OCI-LY7 (cell line): ENCODE data around the gene TAGLN3. TPM values are rescaled to one million over a fixed set of nuclear protein-coding genes. Genes with fewer than 3 reads are reported as not detected.

Experiments used
- BruUV-seq: library from RNA; stranded (reverse); fragments of 400-500 nt; replicated peaks from 2 replicates; lab custom pipeline; 2021; lab: Mats Ljungman, UMichigan
- CTCF ChIA-PET: fragments of 300-600 bp; sonication (Branson Sonifier 250); formaldehyde crosslinking; loops from one replicate; lab custom pipeline; 2022; ENCODE audit warnings: antibody characterized with exemption; ENCODE audit not compliant: unreplicated experiment; lab: Charles Lee
- POLR2A ChIA-PET: fragments of 300-600 bp; sonication (Branson Sonifier 250); formaldehyde crosslinking; loops from one replicate; lab custom pipeline; 2022; ENCODE audit warnings: antibody characterized with exemption; lab: Charles Lee
- DNase-seq: peaks from one replicate; pipeline ENCODE4 v3.0.0-alpha.2; 2015; ENCODE audit warnings: low spot score
- H2AFZ ChIP-seq: fragments of 200-600 bp; sonication (generic), shearing (Covaris generic); 2 replicates; pipeline ENCODE4 v1.6.1; 2014; ENCODE audit warnings: mild to moderate bottlenecking, antibody characterized with exemption, low read length, moderate library complexity
- H3K27ac ChIP-seq: fragments of 200-600 bp; sonication (generic); 2 replicates; pipeline ENCODE4 v1.5.1; 2014; ENCODE audit warnings: mixed run types, low read depth, mild to moderate bottlenecking, moderate library complexity, low read length, inconsistent platforms; ENCODE audit not compliant: poor library complexity, severe bottlenecking
- H3K36me3 ChIP-seq: fragments of 200-600 bp; sonication (generic); 2 replicates; pipeline ENCODE4 v1.6.1; 2014; ENCODE audit warnings: mild to moderate bottlenecking, antibody characterized with exemption, low read length, moderate library complexity, mixed read lengths; ENCODE audit not compliant: insufficient read depth
- H3K4me1 ChIP-seq: fragments of 200-600 bp; sonication (generic); 2 replicates; pipeline ENCODE4 v1.5.1; 2014; ENCODE audit warnings: mild to moderate bottlenecking, low read length; ENCODE audit not compliant: insufficient read depth, poor library complexity, severe bottlenecking
- H3K4me2 ChIP-seq: fragments of 200-600 bp; sonication (generic); 2 replicates; pipeline ENCODE4 v1.6.1; 2014; ENCODE audit warnings: mild to moderate bottlenecking, low read length
- H3K4me3 ChIP-seq: fragments of 200-600 bp; sonication (generic); 2 replicates; pipeline ENCODE4 v1.5.1; 2014; ENCODE audit warnings: mild to moderate bottlenecking, low read depth, low read length; ENCODE audit not compliant: poor library complexity, severe bottlenecking
- H3K79me2 ChIP-seq: fragments of 200-600 bp; sonication (generic); 2 replicates; pipeline ENCODE4 v1.6.1; 2016; ENCODE audit warnings: low read depth, mild to moderate bottlenecking, low read length, moderate library complexity, mixed read lengths; ENCODE audit not compliant: insufficient read depth
- H3K9me2 ChIP-seq: fragments of 200-600 bp; sonication (generic); 2 replicates; pipeline ENCODE4 v1.6.1; 2016; ENCODE audit warnings: mild to moderate bottlenecking, low read length, mixed read lengths; ENCODE audit not compliant: insufficient read depth
- H3K9me3 ChIP-seq: fragments of 200-600 bp; sonication (generic); 2 replicates; pipeline ENCODE4 v1.6.1; 2014; ENCODE audit warnings: mild to moderate bottlenecking, mixed run types, low read length, mixed read lengths
- H4K20me1 ChIP-seq: fragments of 200-600 bp; sonication (generic); 2 replicates; pipeline ENCODE4 v1.6.1; 2014; ENCODE audit warnings: mild to moderate bottlenecking, antibody characterized with exemption, low read length, moderate library complexity, mixed read lengths; ENCODE audit not compliant: insufficient read depth
- CTCF ChIP-seq: fragments of 200-600 bp; sonication (generic); conservative IDR thresholded peaks from 2 replicates; pipeline ENCODE4 v1.5.1; 2014; ENCODE audit warnings: mild to moderate bottlenecking, antibody characterized with exemption, low read length, moderate library complexity, mixed read lengths
- EZH2phosphoT487 ChIP-seq: fragments of 200-600 bp; sonication (generic); IDR thresholded peaks from 2 replicates; pipeline ENCODE4 v1.6.1; 2018; ENCODE audit warnings: low read depth, borderline replicate concordance, mild to moderate bottlenecking, mixed run types, antibody characterized with exemption, low read length, moderate library complexity, mixed read lengths
- intact Hi-C: fragments of 100-400 bp; cut with micrococcal nuclease; formaldehyde crosslinking; loops from one replicate; pipeline ENCODE4 v1.10.0; 2022; ENCODE audit not compliant: unreplicated experiment
- total RNA-seq, 2 experiments: library from RNA; depleted of rRNA in 1 of 2; stranded (reverse); fragments of >200 nt in 1 of 2; shearing (Covaris generic) in 1 of 2; gene quantifications; 2 replicates each; pipeline ENCODE4 v1.2.3, GENCODE V29; 2014 to 2022

Gene TAGLN3
- total RNA-seq, 2 experiments from 2014 or later: not detected

DNA sequence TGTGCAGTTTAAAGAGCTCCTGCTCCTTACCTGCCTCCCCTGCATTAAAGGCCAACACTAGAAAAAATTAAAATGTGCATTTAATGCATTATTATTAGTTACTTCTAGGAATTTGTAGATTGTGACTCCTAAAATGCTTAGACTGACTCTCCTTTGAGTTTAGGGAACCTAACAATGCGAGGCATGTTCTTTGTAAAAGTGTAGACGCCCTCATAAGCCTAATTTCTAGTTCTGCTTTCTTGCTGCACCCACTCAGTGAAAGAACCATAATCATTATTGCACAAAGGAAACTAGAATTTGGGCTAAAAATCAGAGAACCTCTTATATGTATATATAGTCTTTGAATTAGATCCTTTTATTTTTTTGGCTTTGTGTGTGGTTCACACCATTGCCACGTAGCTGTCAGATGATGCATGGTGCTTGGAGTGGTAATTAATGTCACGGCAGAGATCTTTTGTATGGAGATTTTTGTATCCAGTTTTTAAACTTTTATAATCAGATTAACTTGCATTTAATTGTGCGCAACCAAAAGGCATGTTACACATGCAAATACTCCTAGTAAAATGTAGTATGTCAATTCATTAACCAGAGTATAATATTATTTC, 19.2 kb upstream of the TAGLN3 start:
- no peak for TF ChIP-seq CTCF
- TF ChIP-seq EZH2phosphoT487: no peak
- Histone ChIP-seq H3K9me2 (no peaks in the 10 kb centered on the region), H3K27ac (peak overlapping the region; percentile 49), H3K9me3 (no peaks in the 10 kb centered on the region), H4K20me1 (peaks cover 4% of the 10 kb centered on the region; the same call in 1 of the 2 replicates), H3K4me2 (peak overlapping the region; percentile 73), H3K4me3 (peak overlapping the region; percentile 87), H2AFZ (peak overlapping the region; percentile 99), H3K36me3 (peaks cover 17% of the 10 kb centered on the region), H3K4me1 (peaks cover 27% of the 10 kb centered on the region), H3K79me2 (peaks cover 38% of the 10 kb centered on the region)
- intact Hi-C loops: no loop called here
- DNase-seq: peak; percentile 51
- CTCF ChIA-PET: interaction anchor here (0.6 to 1.5 kb wide), 7 partner anchors 9 to 264 kb away, joined by 3 to 12 read pairs (median 3); no protein-coding TSS in a partner anchor
- TSS peak; percentile 64 for BruUV-seq
- POLR2A ChIA-PET: interaction anchor here (0.9 to 3.1 kb wide), 14 partner anchors 10 to 272 kb away, joined by 3 to 32 read pairs (median 5); no protein-coding TSS in a partner anchor

DNA sequence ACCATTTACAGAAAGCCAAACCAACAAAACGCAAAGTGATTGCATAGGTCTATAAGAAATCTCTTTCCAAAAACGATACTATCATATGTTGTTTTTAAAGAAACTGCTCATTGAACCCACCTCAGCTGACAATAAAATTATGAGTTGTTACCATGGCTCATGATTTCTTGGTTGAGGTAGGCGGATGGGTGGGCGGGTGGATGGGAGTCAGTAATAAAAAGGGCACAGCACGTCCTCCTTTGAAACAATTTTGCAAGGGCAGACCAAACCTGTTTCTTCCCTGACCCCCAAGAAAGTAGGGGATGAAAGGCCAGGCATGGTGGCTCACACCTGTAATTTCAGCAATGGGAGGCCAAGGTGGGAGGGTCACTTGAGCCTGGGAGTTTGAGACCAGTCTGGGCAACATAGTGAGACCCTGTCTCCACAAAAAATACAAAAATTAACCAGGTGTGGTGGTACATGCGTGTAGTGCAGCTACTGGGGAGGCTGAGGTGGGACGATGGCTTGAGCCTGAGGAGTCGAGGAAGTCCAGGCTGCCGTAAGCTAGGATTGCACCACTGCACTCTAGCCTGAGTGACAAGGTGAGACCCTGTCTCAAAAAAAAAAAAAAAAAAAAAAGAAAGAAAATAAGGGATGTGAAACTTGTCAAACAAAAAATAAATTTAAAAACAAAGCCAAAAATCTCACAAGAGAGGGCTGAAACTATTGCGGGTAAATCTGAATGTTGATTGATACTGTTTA, 17.8 kb upstream of the TAGLN3 start:
- H3K9me2 ChIP-seq: no peaks in the 10 kb centered on the region
- no peak overlapping the region for H2AFZ ChIP-seq
- H3K4me1 ChIP-seq: peaks cover 27% of the 10 kb centered on the region
- intact Hi-C loops: no loop called here
- H3K9me3 ChIP-seq: no peaks in the 10 kb centered on the region
- no peak overlapping the region for H3K27ac ChIP-seq
- BruUV-seq: no TSS peak
- no peak for TF ChIP-seq EZH2phosphoT487
- TF ChIP-seq CTCF: no peak
- peaks cover 38% of the 10 kb centered on the region for H3K79me2 ChIP-seq
- no peak for DNase-seq
- peaks cover 4% of the 10 kb centered on the region; the same call in 1 of the 2 replicates for H4K20me1 ChIP-seq
- ChIA-PET POLR2A (interaction anchor here (0.7 to 3.1 kb wide), 3 partner anchors 8 to 58 kb away, joined by 4 to 16 read pairs (median 4); no protein-coding TSS in a partner anchor), CTCF (no interaction called here)
- peak overlapping the region; percentile 87 for H3K4me3 ChIP-seq
- peak overlapping the region; percentile 73 for H3K4me2 ChIP-seq
- peaks cover 23% of the 10 kb centered on the region for H3K36me3 ChIP-seq
